Mesangial cell (primary cell): ENCODE results near the gene HES4. TPM values are rescaled to one million over a fixed set of nuclear protein-coding genes. Genes with fewer than 3 reads are reported as not detected.

Experiments used
- total RNA-seq: library from RNA; depleted of rRNA; stranded (reverse); fragments of >200 nt; gene quantifications from 2 replicates; pipeline ENCODE4 v1.2.3, GENCODE V29; 2015

Gene HES4, protein sequence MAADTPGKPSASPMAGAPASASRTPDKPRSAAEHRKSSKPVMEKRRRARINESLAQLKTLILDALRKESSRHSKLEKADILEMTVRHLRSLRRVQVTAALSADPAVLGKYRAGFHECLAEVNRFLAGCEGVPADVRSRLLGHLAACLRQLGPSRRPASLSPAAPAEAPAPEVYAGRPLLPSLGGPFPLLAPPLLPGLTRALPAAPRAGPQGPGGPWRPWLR
- total RNA-seq, result 51.7 and 85.1 TPM in 2 replicates

DNA sequence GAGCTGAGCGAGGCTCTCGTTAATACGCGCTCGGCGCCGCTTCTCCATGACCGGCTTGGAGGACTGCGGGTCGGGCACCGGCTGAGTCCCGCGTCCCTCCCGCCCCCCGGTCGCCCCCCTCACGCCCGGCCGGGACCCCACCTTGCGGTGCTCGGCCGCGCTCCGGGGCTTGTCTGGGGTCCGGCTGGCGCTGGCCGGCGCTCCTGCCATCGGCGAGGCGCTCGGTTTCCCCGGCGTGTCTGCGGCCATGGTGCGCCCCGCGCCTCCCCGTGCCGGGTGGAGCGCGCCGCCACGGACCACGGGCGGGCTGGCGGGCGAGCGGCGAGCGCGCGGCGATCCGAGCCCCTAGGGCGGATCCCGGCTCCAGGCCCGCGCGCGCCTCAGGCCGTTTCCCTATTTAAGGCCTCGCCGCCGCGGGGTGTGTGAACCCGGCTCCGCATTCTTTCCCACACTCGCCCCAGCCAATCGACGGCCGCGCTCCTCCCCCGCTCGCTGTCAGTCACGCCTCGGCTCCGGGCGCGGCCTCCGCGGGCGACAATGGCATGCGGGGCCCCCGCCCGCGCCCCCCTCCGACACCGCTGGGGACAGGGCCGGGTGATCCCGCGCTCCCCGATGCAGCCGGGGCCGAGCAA lies at the start of gene HES4:
Gene HES4, minus strand, starts transcription at position 373 of the 632 bp plus-strand sequence. Its CDS starts 124 bp downstream, at position 249.

DNA sequence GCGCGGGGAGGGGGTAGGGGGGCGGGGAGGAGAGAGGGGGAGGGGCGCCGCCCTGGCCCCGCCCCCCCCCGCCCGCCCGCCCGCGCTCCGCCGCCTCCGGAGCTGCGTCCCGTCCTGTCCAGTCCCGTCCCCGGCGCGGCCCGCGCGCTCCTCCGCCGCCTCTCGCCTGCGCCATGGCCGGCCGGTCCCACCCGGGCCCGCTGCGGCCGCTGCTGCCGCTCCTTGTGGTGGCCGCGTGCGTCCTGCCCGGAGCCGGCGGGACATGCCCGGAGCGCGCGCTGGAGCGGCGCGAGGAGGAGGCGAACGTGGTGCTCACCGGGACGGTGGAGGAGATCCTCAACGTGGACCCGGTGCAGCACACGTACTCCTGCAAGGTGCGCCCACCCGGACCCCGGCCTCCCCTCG lies 20.1 kb upstream of the HES4 start, which contains the start of gene AGRN:
Gene AGRN, plus strand, starts transcription at position 121 of the 405 bp plus-strand sequence. Its CDS starts 53 bp downstream, at position 174.

DNA sequence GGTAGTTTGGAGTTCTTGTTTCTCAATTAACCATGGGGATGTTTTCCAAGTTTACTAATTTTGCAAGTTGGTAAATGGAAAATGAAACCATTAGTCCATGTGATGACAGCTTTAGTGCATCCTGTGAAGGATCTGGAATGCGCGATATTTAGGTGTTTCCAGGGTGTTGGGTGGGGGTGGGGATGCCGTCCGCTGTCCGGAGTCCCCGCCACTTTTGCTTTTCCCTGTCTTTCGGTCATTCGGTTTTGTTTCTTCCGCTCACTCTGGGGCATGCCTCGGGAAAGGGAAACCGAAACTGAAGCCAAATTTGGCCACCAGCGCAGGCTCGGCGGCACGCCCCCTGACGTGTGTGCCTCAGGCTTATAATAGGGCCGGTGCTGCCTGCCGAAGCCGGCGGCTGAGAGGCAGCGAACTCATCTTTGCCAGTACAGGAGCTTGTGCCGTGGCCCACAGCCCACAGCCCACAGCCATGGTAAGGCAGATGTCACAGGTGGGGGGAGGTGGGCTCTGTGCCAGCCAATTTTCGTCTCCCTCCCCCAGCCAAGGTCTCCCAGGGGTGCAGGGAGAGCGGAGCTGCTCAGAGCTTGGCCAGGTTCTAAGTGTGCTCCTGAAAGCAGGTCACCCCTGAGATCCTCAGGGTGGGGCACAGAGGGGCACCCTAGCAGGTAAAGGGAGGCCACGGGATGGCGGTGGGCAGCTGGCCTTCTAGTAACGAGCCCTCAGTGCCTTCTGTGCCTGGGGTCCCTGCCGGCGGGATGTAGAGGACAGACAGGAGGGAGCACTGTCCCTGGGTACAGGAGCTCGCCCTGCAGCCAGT lies 13.4 kb upstream of the HES4 start, which contains the start of gene ISG15:
Gene ISG15, plus strand, starts transcription at position 393 of the 817 bp plus-strand sequence. Its CDS starts 77 bp downstream, at position 470.

DNA sequence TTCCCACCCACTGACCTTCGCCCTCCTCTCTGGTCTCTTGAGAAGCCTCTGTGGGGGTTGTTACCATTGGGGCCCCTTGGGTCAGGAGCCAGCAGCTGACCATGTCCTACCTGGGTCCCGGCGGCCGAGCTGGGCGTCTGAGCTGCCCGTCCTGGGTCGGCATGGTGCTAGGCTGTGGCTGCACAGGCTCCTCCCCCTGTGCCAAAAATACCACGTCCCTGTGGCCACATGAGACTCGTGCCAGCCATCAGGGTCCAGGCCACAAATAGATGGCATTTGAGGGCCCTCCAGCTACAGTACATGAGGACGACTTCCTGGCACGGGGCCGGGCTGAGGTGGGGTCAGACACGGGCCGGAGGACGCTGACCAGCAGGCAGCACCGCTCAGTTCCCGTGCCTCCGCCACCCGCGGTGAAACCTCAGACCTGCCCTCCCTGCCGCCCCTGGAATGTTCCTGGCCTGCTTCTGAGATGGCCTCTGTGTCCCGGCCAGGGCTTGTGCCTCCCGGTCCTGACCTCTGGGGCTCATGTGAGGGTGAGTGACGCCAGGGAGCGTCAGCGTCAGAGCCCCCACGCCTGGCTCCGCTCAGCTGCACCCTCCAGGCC lies 17.8 kb downstream of the HES4 start, which contains the start of gene PERM1:
Gene PERM1, minus strand, starts transcription at position 139 of the 604 bp plus-strand sequence. CDS start 1,064 bp downstream, outside the sequence.

DNA sequence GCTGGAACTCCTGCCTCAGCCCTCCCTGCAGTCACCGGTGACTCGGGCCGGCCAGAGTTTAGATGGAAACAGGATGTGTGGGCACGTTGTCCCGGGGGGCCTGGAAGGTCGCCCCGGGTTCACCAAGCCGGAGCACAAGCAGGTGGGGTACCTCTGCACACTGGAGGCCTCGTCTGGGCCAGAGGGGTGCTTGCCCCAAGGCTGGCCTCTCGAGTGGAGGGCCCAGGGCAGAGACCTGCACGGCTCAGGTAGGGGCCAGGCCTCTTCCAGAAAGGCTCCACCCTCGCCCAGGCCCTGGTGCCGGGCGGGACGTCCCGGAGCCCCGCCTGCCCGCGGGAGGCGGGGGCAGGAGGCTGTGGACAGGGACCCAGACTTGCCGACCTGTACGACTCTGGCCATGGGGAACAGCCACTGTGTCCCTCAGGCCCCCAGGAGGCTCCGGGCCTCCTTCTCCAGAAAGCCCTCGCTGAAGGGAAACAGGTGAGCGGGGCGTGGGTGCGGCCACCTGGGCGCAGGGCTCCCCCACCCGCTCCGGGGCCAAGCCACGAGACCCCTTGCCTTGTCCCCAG lies 33.7 kb downstream of the HES4 start, which contains the start of gene PLEKHN1:
Gene PLEKHN1, plus strand, starts transcription at position 348 of the 569 bp plus-strand sequence. Its CDS starts 50 bp downstream, at position 398.

DNA sequence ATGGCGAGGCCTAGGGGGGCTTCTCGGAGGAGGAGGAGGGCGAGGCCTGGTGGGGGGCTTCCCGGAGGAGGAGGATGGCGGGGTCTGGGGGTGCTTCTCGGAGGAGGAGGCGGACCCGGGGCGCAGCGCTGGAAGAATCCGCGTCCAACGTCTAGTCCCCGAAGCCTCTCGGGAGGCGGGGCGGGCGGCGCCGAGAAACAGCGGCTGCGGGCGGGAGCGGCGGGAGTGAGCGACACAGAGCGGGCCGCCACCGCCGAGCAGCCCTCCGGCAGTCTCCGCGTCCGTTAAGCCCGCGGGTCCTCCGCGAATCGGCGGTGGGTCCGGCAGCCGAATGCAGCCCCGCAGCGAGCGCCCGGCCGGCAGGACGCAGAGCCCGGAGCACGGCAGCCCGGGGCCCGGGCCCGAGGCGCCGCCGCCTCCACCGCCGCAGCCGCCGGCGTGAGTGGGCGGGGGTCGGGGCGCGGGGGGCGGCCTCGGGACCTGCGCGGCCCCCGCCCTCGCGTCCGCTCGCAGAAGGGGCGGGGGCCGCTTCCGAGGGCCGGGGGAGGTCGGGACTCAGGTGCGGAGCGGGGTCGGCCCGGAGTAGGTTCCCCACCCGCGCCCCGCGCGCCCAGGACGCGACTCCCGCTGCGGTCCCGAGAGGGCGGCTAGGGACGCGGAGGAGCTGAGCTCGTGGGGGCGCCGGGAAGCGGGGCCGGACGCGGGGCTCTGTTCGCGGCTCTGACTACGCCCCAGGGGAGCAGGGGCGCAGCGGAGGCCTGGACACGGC lies 39.4 kb downstream of the HES4 start, which contains the start of gene KLHL17:
Gene KLHL17, plus strand, starts transcription at position 222 of the 769 bp plus-strand sequence. Its CDS starts 110 bp downstream, at position 332.

DNA sequence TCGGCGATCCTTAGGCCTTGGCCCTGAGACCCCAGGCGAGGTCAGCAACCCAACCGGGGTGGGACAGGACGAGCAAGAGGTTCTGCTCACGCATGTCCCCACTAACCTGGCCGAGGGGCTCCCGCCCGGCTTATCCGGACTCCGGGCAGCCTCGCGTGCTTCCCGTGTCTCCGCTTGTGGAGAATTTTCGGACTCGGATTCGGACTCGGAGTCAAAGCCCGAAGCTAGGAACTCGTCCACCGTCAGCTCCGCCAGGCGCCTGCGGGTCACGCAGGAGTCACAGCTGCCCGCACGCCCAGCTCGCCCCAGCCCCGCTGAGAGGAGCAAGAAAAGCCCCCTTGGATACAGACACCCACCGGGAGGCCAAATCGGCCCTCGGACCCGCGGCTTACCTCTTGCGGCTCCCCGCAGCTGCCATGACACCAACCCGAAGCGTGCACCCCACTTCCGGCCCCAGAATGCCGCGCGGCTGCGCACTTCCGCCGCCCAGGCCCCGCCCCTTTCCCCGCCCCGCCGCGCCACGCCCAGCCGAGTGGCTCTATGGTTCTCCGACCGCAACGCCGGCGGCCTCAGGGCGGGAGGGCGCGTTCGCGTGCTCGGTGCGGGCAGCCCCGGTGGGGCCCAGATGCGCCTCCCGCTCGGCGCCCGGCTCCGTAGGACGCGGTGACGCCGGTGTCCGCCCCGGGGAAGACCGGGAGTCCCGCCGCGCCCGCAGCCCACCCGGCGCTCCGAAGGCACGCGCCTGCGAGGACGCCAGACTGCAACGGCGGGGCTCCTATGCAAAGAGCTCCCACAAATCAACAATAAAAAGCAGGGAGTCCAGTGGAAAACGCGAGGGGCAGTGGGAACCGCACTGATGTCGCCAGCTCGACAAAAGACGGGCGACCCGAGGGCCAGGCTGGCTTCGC lies 40.8 kb downstream of the HES4 start, which contains the start of gene NOC2L:
Gene NOC2L, minus strand, starts transcription at position 434 of the 908 bp plus-strand sequence. Its CDS starts 16 bp downstream, at position 418.

Other genes with a start within 250 kb of the HES4 start
- 3.4 and 58.4 TPM in 2 replicates for gene SAMD11, start 76.2 kb downstream of the HES4 start, total RNA-seq
- gene NOC2L, start 40.8 kb downstream of the HES4 start, total RNA-seq, result 62.0 and 110 TPM in 2 replicates
- gene KLHL17, start 39.5 kb downstream of the HES4 start, total RNA-seq, result 12.5 and 14.7 TPM in 2 replicates
- 4.8 and 5.5 TPM in 2 replicates for gene PLEKHN1, start 33.6 kb downstream of the HES4 start, total RNA-seq
- gene PERM1, start 18.0 kb downstream of the HES4 start, total RNA-seq, result not detected in 2 replicates
- gene ISG15, start 13.4 kb upstream of the HES4 start, total RNA-seq, result 48.7 and 68.0 TPM in 2 replicates
- gene AGRN, start 20.0 kb upstream of the HES4 start, total RNA-seq, result 391 and 723 TPM in 2 replicates
- gene RNF223, start 74.2 kb upstream of the HES4 start, total RNA-seq, result 0.51 TPM in 1 of 2 replicates, not detected in the other
- 15.5 and 25.9 TPM in 2 replicates for gene C1orf159, start 116.0 kb upstream of the HES4 start, total RNA-seq
- not detected in 2 replicates for gene TTLL10, start 173.8 kb upstream of the HES4 start, total RNA-seq
- gene TNFRSF18, start 206.5 kb upstream of the HES4 start, total RNA-seq, result 5.1 and 35.4 TPM in 2 replicates
- gene TNFRSF4, start 214.1 kb upstream of the HES4 start, total RNA-seq, result 1.8 and 3.4 TPM in 2 replicates
- 154 and 222 TPM in 2 replicates for gene SDF4, start 231.9 kb upstream of the HES4 start, total RNA-seq
- 32.6 and 41.5 TPM in 2 replicates for gene B3GALT6, start 232.1 kb upstream of the HES4 start, total RNA-seq
- gene C1QTNF12, start 246.6 kb upstream of the HES4 start, total RNA-seq, result 1.3 and 8.0 TPM in 2 replicates